Measurements from ENCODE around the gene MMP24OS. TPM values are rescaled to one million over a fixed set of nuclear protein-coding genes. Genes with fewer than 3 reads are reported as not detected.
A peak's percentile ranks its signal among the peaks of the same experiment; 100 is the strongest.

The MMP24OS gene
- total RNA-seq, 5 donors from 2014 or later (not counting 1 experiment from before 2014, with no cell fraction given), result 59.5 to 95.5 (median 72.0) TPM

- no peak overlapping the region for H3K4me3 Mint-ChIP-seq
- peak overlapping the region in 1 of 2 donors; percentile 11 for H3K27ac Mint-ChIP-seq
- no peak overlapping the region for H3K27ac ChIP-seq (ENCODE audit: low read length)
- peaks cover 14 to 32% of the 10 kb centered on the region in 2 donors for H3K36me3 ChIP-seq (ENCODE audit: control insufficient read depth in 2 of 2, extremely low read depth in 1 of 2, insufficient read depth in 1 of 2, low read length in 1 of 2)
- DNase-seq (no peak), ATAC-seq (replicated peaks in 1 of 4) (no peak)
- no peaks in the 10 kb centered on the region for H3K27me3 ChIP-seq (replicated peaks in 1 of 2; ENCODE audit: control insufficient read depth in 2 of 2, extremely low read depth in 1 of 2, insufficient read depth in 2 of 2, low read length in 1 of 2)
- ChIA-PET CTCF (no interaction called here), POLR2A (interaction anchor here in 1 of 2 donors (0.6 to 0.7 kb wide), 2 partner anchors 45 to 275 kb away, joined by 3 read pairs; no protein-coding TSS in a partner anchor)
- peaks cover 0 to 37% of the 10 kb centered on the region in 2 experiments for H3K4me1 ChIP-seq (ENCODE audit: control insufficient read depth in 1 of 2, extremely low read depth in 1 of 2, insufficient read depth in 2 of 2, low read length in 2 of 2)
- no peaks in the 10 kb centered on the region for H3K9me3 ChIP-seq
- H3K4me3 ChIP-seq (ENCODE audit: control insufficient read depth in 1 of 2, extremely low read depth in 1 of 2, low read length in 1 of 2), result no peak overlapping the region
- WGBS (ENCODE audit: insufficient coverage), result 92% methylated on average over 9 of the region's 13 CpGs
- H3K9me3 Mint-ChIP-seq, result no peaks in the 10 kb centered on the region
- no peaks in the 10 kb centered on the region for H3K27me3 Mint-ChIP-seq
- H3K4me1 Mint-ChIP-seq, result peaks cover 19 to 27% (median 25%) of the 10 kb centered on the region in 3 donors
- H3K36me3 Mint-ChIP-seq, result peaks cover 9% of the 10 kb centered on the region
Observed at GRCh38 chr20:35273449-35274171, 4.3 kb downstream of the MMP24OS start.

GRCh38 chr20:35271904-35272303 is 6.0 kb downstream of the MMP24OS start:
- Mint-ChIP-seq H3K36me3 (peaks cover 18% of the 10 kb centered on the region), H3K27ac (no peak overlapping the region), H3K27me3 (no peaks in the 10 kb centered on the region), H3K4me1 (peaks cover 15 to 18% (median 17%) of the 10 kb centered on the region in 3 donors), H3K4me3 (no peak overlapping the region), H3K9me3 (no peaks in the 10 kb centered on the region)
- H3K4me1 ChIP-seq (ENCODE audit: control insufficient read depth in 1 of 2, extremely low read depth in 1 of 2, insufficient read depth in 2 of 2, low read length in 2 of 2), result peaks cover 0 to 27% of the 10 kb centered on the region in 2 experiments
- peaks cover 14 to 44% of the 10 kb centered on the region in 2 donors for H3K36me3 ChIP-seq (ENCODE audit: control insufficient read depth in 2 of 2, extremely low read depth in 1 of 2, insufficient read depth in 1 of 2, low read length in 1 of 2)
- 90% methylated on average over 6 of the region's 7 CpGs for WGBS (ENCODE audit: insufficient coverage)
- no peak overlapping the region for H3K27ac ChIP-seq (ENCODE audit: low read length)
- H3K4me3 ChIP-seq (ENCODE audit: control insufficient read depth in 1 of 2, extremely low read depth in 1 of 2, low read length in 1 of 2), result no peak overlapping the region
- no peaks in the 10 kb centered on the region for H3K9me3 ChIP-seq
- ChIA-PET POLR2A (no interaction called here), CTCF (no interaction called here)
- ATAC-seq (replicated peaks in 1 of 4), result no peak
- no peak for DNase-seq
- no peaks in the 10 kb centered on the region for H3K27me3 ChIP-seq (replicated peaks in 1 of 2; ENCODE audit: control insufficient read depth in 2 of 2, extremely low read depth in 1 of 2, insufficient read depth in 2 of 2, low read length in 1 of 2)

GRCh38 chr20:35271073-35271882 is 6.6 kb downstream of the MMP24OS start:
- Histone ChIP-seq H3K36me3 (ENCODE audit: control insufficient read depth in 2 of 2, extremely low read depth in 1 of 2, insufficient read depth in 1 of 2, low read length in 1 of 2) (peaks cover 18 to 50% of the 10 kb centered on the region in 2 donors), H3K4me1 (ENCODE audit: control insufficient read depth in 1 of 2, extremely low read depth in 1 of 2, insufficient read depth in 2 of 2, low read length in 2 of 2) (peaks cover 0 to 21% of the 10 kb centered on the region in 2 experiments), H3K27ac (ENCODE audit: low read length) (no peak overlapping the region), H3K4me3 (ENCODE audit: control insufficient read depth in 1 of 2, extremely low read depth in 1 of 2, low read length in 1 of 2) (no peak overlapping the region), H3K27me3 (replicated peaks in 1 of 2; ENCODE audit: control insufficient read depth in 2 of 2, extremely low read depth in 1 of 2, insufficient read depth in 2 of 2, low read length in 1 of 2) (no peaks in the 10 kb centered on the region), H3K9me3 (no peaks in the 10 kb centered on the region)
- ATAC-seq (replicated peaks in 1 of 4) (no peak), DNase-seq (no peak)
- 92% methylated on average over 15 of the region's 20 CpGs for WGBS (ENCODE audit: insufficient coverage)
- Mint-ChIP-seq H3K36me3 (peaks cover 24% of the 10 kb centered on the region), H3K9me3 (no peaks in the 10 kb centered on the region), H3K27ac (no peak overlapping the region), H3K4me1 (peaks cover 11 to 17% (median 12%) of the 10 kb centered on the region in 3 donors), H3K27me3 (no peaks in the 10 kb centered on the region), H3K4me3 (no peak overlapping the region)
- POLR2A ChIA-PET, result no interaction called here
- CTCF ChIA-PET, result interaction anchor here in 1 of 2 donors (0.8 kb wide), 1 partner anchor 504 kb away, joined by 3 read pairs; no protein-coding TSS in a partner anchor

GRCh38 chr20:35270021-35270902 is 7.7 kb downstream of the MMP24OS start:
- POLR2A ChIA-PET, result interaction anchor here (0.5 to 0.6 kb wide), 2 partner anchors 49 to 389 kb away, joined by 3 to 4 read pairs; no protein-coding TSS in a partner anchor
- CTCF ChIA-PET, result interaction anchor here in 1 of 2 donors (0.8 to 1.4 kb wide), 2 partner anchors 123 to 503 kb away, joined by 3 read pairs; partner anchors contain the start of gene EDEM2
- WGBS (ENCODE audit: insufficient coverage), result 95% methylated on average over 15 of the region's 19 CpGs
- Mint-ChIP-seq H3K4me3 (no peak overlapping the region), H3K4me1 (peaks cover 8 to 12% (median 12%) of the 10 kb centered on the region in 3 donors), H3K36me3 (peaks cover 25% of the 10 kb centered on the region), H3K27me3 (no peaks in the 10 kb centered on the region), H3K9me3 (no peaks in the 10 kb centered on the region), H3K27ac (no peak overlapping the region)
- no peak for ATAC-seq (replicated peaks in 1 of 4)
- Histone ChIP-seq H3K9me3 (no peaks in the 10 kb centered on the region), H3K27me3 (replicated peaks in 1 of 2; ENCODE audit: control insufficient read depth in 2 of 2, extremely low read depth in 1 of 2, insufficient read depth in 2 of 2, low read length in 1 of 2) (no peaks in the 10 kb centered on the region), H3K4me3 (ENCODE audit: control insufficient read depth in 1 of 2, extremely low read depth in 1 of 2, low read length in 1 of 2) (no peak overlapping the region), H3K36me3 (ENCODE audit: control insufficient read depth in 2 of 2, extremely low read depth in 1 of 2, insufficient read depth in 1 of 2, low read length in 1 of 2) (peaks cover 18 to 47% of the 10 kb centered on the region in 2 donors), H3K27ac (ENCODE audit: low read length) (no peak overlapping the region), H3K4me1 (ENCODE audit: control insufficient read depth in 1 of 2, extremely low read depth in 1 of 2, insufficient read depth in 2 of 2, low read length in 2 of 2) (peaks cover 0 to 11% of the 10 kb centered on the region in 2 experiments)
- DNase-seq, result no peak

GRCh38 chr20:35269055-35269781 is 8.7 kb downstream of the MMP24OS start:
- peak; percentile 60 to 69 (median 63) for ATAC-seq (replicated peaks in 1 of 4)
- CTCF ChIA-PET, result interaction anchor here in 1 of 2 donors (1.1 to 1.4 kb wide), 3 partner anchors 122 to 173 kb away, joined by 3 to 8 read pairs (median 6); partner anchors contain the start of gene EDEM2
- Histone ChIP-seq H3K9me3 (no peaks in the 10 kb centered on the region), H3K36me3 (ENCODE audit: control insufficient read depth in 2 of 2, extremely low read depth in 1 of 2, insufficient read depth in 1 of 2, low read length in 1 of 2) (peaks cover 17 to 41% of the 10 kb centered on the region in 2 donors), H3K4me1 (ENCODE audit: control insufficient read depth in 1 of 2, extremely low read depth in 1 of 2, insufficient read depth in 2 of 2, low read length in 2 of 2) (peaks cover 0 to 5% of the 10 kb centered on the region in 2 experiments), H3K4me3 (ENCODE audit: control insufficient read depth in 1 of 2, extremely low read depth in 1 of 2, low read length in 1 of 2) (no peak overlapping the region), H3K27ac (ENCODE audit: low read length) (no peak overlapping the region), H3K27me3 (replicated peaks in 1 of 2; ENCODE audit: control insufficient read depth in 2 of 2, extremely low read depth in 1 of 2, insufficient read depth in 2 of 2, low read length in 1 of 2) (no peaks in the 10 kb centered on the region)
- Mint-ChIP-seq H3K4me3 (no peak overlapping the region), H3K4me1 (peaks cover 8 to 12% (median 12%) of the 10 kb centered on the region in 3 donors), H3K27me3 (no peaks in the 10 kb centered on the region), H3K9me3 (no peaks in the 10 kb centered on the region), H3K27ac (no peak overlapping the region), H3K36me3 (peaks cover 28% of the 10 kb centered on the region)
- WGBS (ENCODE audit: insufficient coverage), result 80% methylated on average over 11 of the region's 14 CpGs
- DNase-seq, result peak in 25 of 35 experiments; percentile 18 to 68 (median 35)
- POLR2A ChIA-PET, result no interaction called here
